DND-41 (cell line): ENCODE data around the gene NFKB1.

ENCODE experiments used
- ATAC-seq: fragments of 200-7000 bp; cut with Tn5 transposase; 3 replicates; pipeline ENCODE4 v1.9.1; 2021; ENCODE audit warnings: low read depth; ENCODE audit not compliant: insufficient read depth
- DNase-seq: peaks from one replicate; pipeline ENCODE4 v3.0.0-alpha.2; 2020
- H2AFZ ChIP-seq: 2 replicates; pipeline ENCODE4 v1.6.0; 2012; ENCODE audit warnings: low read depth, low read length
- H3K27ac ChIP-seq: 2 replicates; pipeline ENCODE4 v1.5.1; 2012; ENCODE audit warnings: low read length, inconsistent platforms
- H3K27me3 ChIP-seq: fragments of 200-600 bp; sonication (generic); 2 replicates; pipeline ENCODE4 v1.6.0; 2012; ENCODE audit warnings: low read length, mild to moderate bottlenecking, inconsistent platforms; ENCODE audit not compliant: insufficient read depth, poor library complexity
- H3K36me3 ChIP-seq: 2 replicates; pipeline ENCODE4 v1.5.1; 2012; ENCODE audit warnings: low read length, inconsistent platforms; ENCODE audit not compliant: insufficient read depth
- H3K4me1 ChIP-seq: 2 replicates; pipeline ENCODE4 v1.5.1; 2012; ENCODE audit warnings: mild to moderate bottlenecking, low read length; ENCODE audit not compliant: insufficient read depth
- H3K4me2 ChIP-seq: 2 replicates; pipeline ENCODE4 v1.6.0; 2012; ENCODE audit warnings: mild to moderate bottlenecking, moderate library complexity, low read length, inconsistent platforms; ENCODE audit not compliant: insufficient read depth
- H3K4me3 ChIP-seq, 2 experiments: fragments of 200-600 bp in 1 of 2; shearing (Covaris generic) in 1 of 2; 2 replicates each; pipeline ENCODE4 v1.5.1; 2012 to 2016; ENCODE audit warnings: inconsistent platforms in 2 of 2, low read length in 2 of 2, mild to moderate bottlenecking in 2 of 2, low read depth in 1 of 2, moderate library complexity in 1 of 2
- H3K79me2 ChIP-seq: 2 replicates; pipeline ENCODE4 v1.6.0; 2012; ENCODE audit warnings: low read length, inconsistent platforms; ENCODE audit not compliant: insufficient read depth
- H3K9ac ChIP-seq: 2 replicates; pipeline ENCODE4 v1.6.0; 2012; ENCODE audit warnings: low read depth, mild to moderate bottlenecking, inconsistent platforms, low read length, moderate library complexity
- H3K9me3 ChIP-seq: 2 replicates; pipeline ENCODE4 v1.5.1; 2012; ENCODE audit warnings: low read length, moderate library complexity, mild to moderate bottlenecking, inconsistent platforms; ENCODE audit not compliant: insufficient read depth, severe bottlenecking
- H4K20me1 ChIP-seq: 2 replicates; pipeline ENCODE4 v1.6.0; 2012; ENCODE audit warnings: low read length; ENCODE audit not compliant: insufficient read depth
- EZH2 ChIP-seq: IDR thresholded peaks from 3 replicates; pipeline ENCODE4 v1.6.1; 2012; ENCODE audit warnings: borderline replicate concordance, low read depth, mild to moderate bottlenecking, moderate library complexity, low read length, inconsistent platforms; ENCODE audit not compliant: severe bottlenecking
- TF ChIP-seq, protein P1 (sequence below): IDR thresholded peaks from 2 replicates; pipeline ENCODE4 v1.5.1; 2012; ENCODE audit warnings: borderline replicate concordance, low read length, moderate library complexity, mild to moderate bottlenecking; ENCODE audit not compliant: poor library complexity, severe bottlenecking; ENCODE audit errors: extremely low read depth

The NFKB1 gene

DNA sequence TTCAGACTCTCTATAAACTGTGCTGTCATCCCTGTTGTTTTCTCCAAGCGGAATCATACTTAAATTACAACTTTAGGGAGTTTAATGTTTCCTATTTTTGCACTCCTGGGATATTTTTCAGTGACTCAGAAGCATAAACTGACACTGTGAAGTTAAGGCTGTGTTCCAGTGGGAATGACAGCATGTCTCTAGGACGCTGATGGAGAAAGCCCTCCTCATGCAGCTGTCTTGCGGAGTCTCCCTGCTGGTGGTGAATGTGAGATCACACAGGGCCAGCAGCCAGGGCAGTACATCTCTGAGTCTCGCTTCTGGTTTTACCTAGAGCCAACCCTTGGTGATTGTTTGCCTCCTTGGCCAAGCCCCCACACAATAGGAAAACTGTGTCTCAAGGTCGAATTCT is 53.3 kb downstream of the NFKB1 start:
- H3K79me2 ChIP-seq, result no peaks in the 10 kb centered on the region
- H4K20me1 ChIP-seq, result 0 out of 2 replicates have a peak, but pooled peaks cover under 1% of the 10 kb centered on the region
- H3K4me2 ChIP-seq, result no peak overlapping the region
- no peak overlapping the region for H3K4me3 ChIP-seq
- TF ChIP-seq, protein P1, sequence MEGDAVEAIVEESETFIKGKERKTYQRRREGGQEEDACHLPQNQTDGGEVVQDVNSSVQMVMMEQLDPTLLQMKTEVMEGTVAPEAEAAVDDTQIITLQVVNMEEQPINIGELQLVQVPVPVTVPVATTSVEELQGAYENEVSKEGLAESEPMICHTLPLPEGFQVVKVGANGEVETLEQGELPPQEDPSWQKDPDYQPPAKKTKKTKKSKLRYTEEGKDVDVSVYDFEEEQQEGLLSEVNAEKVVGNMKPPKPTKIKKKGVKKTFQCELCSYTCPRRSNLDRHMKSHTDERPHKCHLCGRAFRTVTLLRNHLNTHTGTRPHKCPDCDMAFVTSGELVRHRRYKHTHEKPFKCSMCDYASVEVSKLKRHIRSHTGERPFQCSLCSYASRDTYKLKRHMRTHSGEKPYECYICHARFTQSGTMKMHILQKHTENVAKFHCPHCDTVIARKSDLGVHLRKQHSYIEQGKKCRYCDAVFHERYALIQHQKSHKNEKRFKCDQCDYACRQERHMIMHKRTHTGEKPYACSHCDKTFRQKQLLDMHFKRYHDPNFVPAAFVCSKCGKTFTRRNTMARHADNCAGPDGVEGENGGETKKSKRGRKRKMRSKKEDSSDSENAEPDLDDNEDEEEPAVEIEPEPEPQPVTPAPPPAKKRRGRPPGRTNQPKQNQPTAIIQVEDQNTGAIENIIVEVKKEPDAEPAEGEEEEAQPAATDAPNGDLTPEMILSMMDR, result no peak
- TF ChIP-seq EZH2, result no peak
- no peaks in the 10 kb centered on the region for H3K27me3 ChIP-seq
- DNase-seq (no peak), ATAC-seq (no peak)
- no peak overlapping the region for H3K9ac ChIP-seq
- H2AFZ ChIP-seq, result no peak overlapping the region
- no peaks in the 10 kb centered on the region for H3K4me1 ChIP-seq
- no peaks in the 10 kb centered on the region for H3K9me3 ChIP-seq
- peaks cover 4% of the 10 kb centered on the region; the same call in 1 of the 2 replicates for H3K36me3 ChIP-seq
- H3K27ac ChIP-seq, result no peak overlapping the region

DNA sequence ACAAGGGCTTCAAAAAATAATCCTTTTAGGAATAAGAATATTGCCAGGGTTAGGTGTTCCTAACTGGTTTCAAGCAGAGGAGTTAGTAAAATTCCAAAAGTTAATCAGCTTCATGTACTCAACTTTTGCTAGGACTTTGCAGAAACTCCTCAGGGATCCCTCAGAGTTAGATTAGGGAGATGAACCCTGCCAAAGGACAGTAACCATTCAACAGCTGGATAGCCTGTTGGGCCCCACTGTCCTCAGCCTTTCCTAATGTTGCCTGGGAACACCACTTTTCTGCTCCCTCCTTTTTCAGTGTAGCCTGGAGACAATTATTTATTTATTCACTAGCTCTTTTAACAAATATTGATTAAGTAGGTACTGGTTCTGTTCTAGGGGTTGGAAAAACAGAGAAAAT is 53.8 kb downstream of the NFKB1 start:
- Histone ChIP-seq H3K36me3 (peaks cover 4% of the 10 kb centered on the region; the same call in 1 of the 2 replicates), H3K4me2 (no peak overlapping the region), H4K20me1 (0 out of 2 replicates have a peak, but pooled peaks cover 2% of the 10 kb centered on the region), H3K4me3 (no peak overlapping the region), H3K27me3 (no peaks in the 10 kb centered on the region), H3K4me1 (no peaks in the 10 kb centered on the region), H3K9me3 (no peaks in the 10 kb centered on the region), H3K27ac (no peak overlapping the region), H3K9ac (no peak overlapping the region), H2AFZ (no peak overlapping the region), H3K79me2 (no peaks in the 10 kb centered on the region)
- ATAC-seq, result no peak
- TF ChIP-seq EZH2, result no peak
- TF ChIP-seq, protein P1, result no peak
- DNase-seq, result no peak

- DNase-seq (no peak), ATAC-seq (no peak)
- Histone ChIP-seq H3K9me3 (no peaks in the 10 kb centered on the region), H2AFZ (no peak overlapping the region), H3K9ac (no peak overlapping the region), H4K20me1 (0 out of 2 replicates have a peak, but pooled peaks cover 2% of the 10 kb centered on the region), H3K4me1 (no peaks in the 10 kb centered on the region), H3K79me2 (no peaks in the 10 kb centered on the region), H3K36me3 (no peaks in the 10 kb centered on the region), H3K4me3 (no peak overlapping the region), H3K27ac (no peak overlapping the region), H3K4me2 (no peak overlapping the region), H3K27me3 (no peaks in the 10 kb centered on the region)
- no peak for TF ChIP-seq EZH2
- TF ChIP-seq, protein P1, result no peak
Measured at GRCh38 chr4:102557636-102558035, 56.5 kb downstream of the NFKB1 start.

- H2AFZ ChIP-seq, result no peak overlapping the region
Measured at GRCh38 chr4:102560115-102560514, 59.0 kb downstream of the NFKB1 start.

More at GRCh38 chr4:102560115-102560514, 59.0 kb downstream of the NFKB1 start:
- TF ChIP-seq, protein P1, result no peak
- no peak for TF ChIP-seq EZH2
- ATAC-seq (no peak; the same call in 2 of the 3 replicates), DNase-seq (no peak)
- H3K36me3 ChIP-seq, result no peaks in the 10 kb centered on the region
- H3K4me3 ChIP-seq, result no peak overlapping the region
- H3K9ac ChIP-seq, result no peak overlapping the region
- no peaks in the 10 kb centered on the region for H3K79me2 ChIP-seq
- 0 out of 2 replicates have a peak, but pooled peaks cover 2% of the 10 kb centered on the region for H4K20me1 ChIP-seq
- H3K27ac ChIP-seq, result no peak overlapping the region
- no peaks in the 10 kb centered on the region for H3K4me1 ChIP-seq
- no peaks in the 10 kb centered on the region for H3K9me3 ChIP-seq
- H3K27me3 ChIP-seq, result no peaks in the 10 kb centered on the region
- H3K4me2 ChIP-seq, result no peak overlapping the region
